Stimulated activated CD8-positive, alpha-beta memory T cell treated with anti-CD3 and anti-CD28 coated beads, Interleukin-2, amount 100 ng/mL, for 1 hour (primary cell): ENCODE measurements around the gene KCNB1.

ENCODE experiments used
- DNase-seq, 2 donors: peaks; one replicate each; pipeline ENCODE4 v3.0.0-alpha.2; 2020; ENCODE audit warnings: low read depth in 2 of 2

KCNB1 gene

GRCh38 chr20:49388744-49389143, 93.7 kb downstream of the KCNB1 start:
- DNase-seq: no peak

- no peak for DNase-seq
These were observed 94.9 kb downstream of the KCNB1 start for GRCh38 chr20:49387581-49387939.

GRCh38 chr20:49386848-49387580, 95.5 kb downstream of the KCNB1 start:
- DNase-seq: no peak

- DNase-seq: no peak
These were observed 97.0 kb downstream of the KCNB1 start for GRCh38 chr20:49385465-49385864.

GRCh38 chr20:49384437-49385434, 97.7 kb downstream of the KCNB1 start:
- DNase-seq: peak; percentile 5 to 15

- DNase-seq: no peak
These were observed 100.6 kb downstream of the KCNB1 start for GRCh38 chr20:49381558-49382493.

- no peak for DNase-seq
These were observed 102.1 kb downstream of the KCNB1 start for GRCh38 chr20:49380337-49380780.

- DNase-seq: no peak
These were observed 103.1 kb downstream of the KCNB1 start for GRCh38 chr20:49379338-49379737.

GRCh38 chr20:49377326-49377725, 105.1 kb downstream of the KCNB1 start:
- DNase-seq: no peak

GRCh38 chr20:49375170-49375569, 107.3 kb downstream of the KCNB1 start:
- no peak for DNase-seq

GRCh38 chr20:49372095-49372734, 110.3 kb downstream of the KCNB1 start:
- no peak for DNase-seq

GRCh38 chr20:49368596-49368995, 113.9 kb downstream of the KCNB1 start:
- no peak for DNase-seq

- DNase-seq: no peak
These were observed 115.4 kb downstream of the KCNB1 start for GRCh38 chr20:49367113-49367512.

GRCh38 chr20:49366687-49367086, 115.8 kb downstream of the KCNB1 start:
- no peak for DNase-seq

GRCh38 chr20:49361862-49362660, 120.4 kb downstream of the KCNB1 start:
- DNase-seq: no peak

- no peak for DNase-seq
These were observed 122.1 kb downstream of the KCNB1 start for GRCh38 chr20:49360242-49360968.

- no peak for DNase-seq
These were observed 125.8 kb downstream of the KCNB1 start for GRCh38 chr20:49356676-49357075.

GRCh38 chr20:49354673-49355072, 127.8 kb downstream of the KCNB1 start:
- DNase-seq: no peak

GRCh38 chr20:49353348-49353747, 129.1 kb downstream of the KCNB1 start:
- DNase-seq: no peak

GRCh38 chr20:49352751-49353150, 129.7 kb downstream of the KCNB1 start:
- DNase-seq: no peak
